H9 (cell line): Measurements from ENCODE around the gene PTGER2. TPM values are rescaled to one million over a fixed set of nuclear protein-coding genes. Genes with fewer than 3 reads are reported as not detected.

Experiments
- DNase-seq: peaks from one replicate; pipeline ENCODE4 v3.0.0-alpha.2; 2017
- H2AFZ ChIP-seq: one replicate; pipeline ENCODE4 v1.6.1; 2013; ENCODE audit warnings: mild to moderate bottlenecking, low read length, control low read depth, moderate library complexity
- H2AK5ac ChIP-seq: 2 replicates; pipeline ENCODE4 v1.6.1; 2013; ENCODE audit warnings: low read length, control low read depth, mixed read lengths; ENCODE audit not compliant: insufficient read length
- H2BK120ac ChIP-seq: one replicate; pipeline ENCODE4 v1.6.1; 2013; ENCODE audit warnings: low read depth, mild to moderate bottlenecking, low read length, control low read depth, inconsistent platforms; ENCODE audit not compliant: poor library complexity, severe bottlenecking
- H2BK12ac ChIP-seq: 2 replicates; pipeline ENCODE4 v1.6.1; 2013; ENCODE audit warnings: low read length, control low read depth, mixed read lengths, low read depth; ENCODE audit not compliant: insufficient read length
- H2BK15ac ChIP-seq: 2 replicates; pipeline ENCODE4 v1.6.1; 2013; ENCODE audit warnings: low read depth, low read length, control low read depth
- H2BK20ac ChIP-seq: one replicate; pipeline ENCODE4 v1.6.1; 2013; ENCODE audit warnings: low read depth, mild to moderate bottlenecking, low read length, control low read depth, inconsistent platforms; ENCODE audit not compliant: poor library complexity, severe bottlenecking
- H2BK5ac ChIP-seq: 2 replicates; pipeline ENCODE4 v1.6.1; 2013; ENCODE audit warnings: low read length, control low read depth, mixed read lengths; ENCODE audit not compliant: insufficient read length
- H3K14ac ChIP-seq: 2 replicates; pipeline ENCODE4 v1.6.1; 2013; ENCODE audit warnings: low read length, control low read depth; ENCODE audit not compliant: insufficient read depth
- H3K18ac ChIP-seq: 2 replicates; pipeline ENCODE4 v1.6.1; 2013; ENCODE audit warnings: low read depth, mild to moderate bottlenecking, mixed read lengths, low read length, control low read depth; ENCODE audit not compliant: insufficient read length
- H3K23ac ChIP-seq: 2 replicates; pipeline ENCODE4 v1.6.1; 2013; ENCODE audit warnings: low read length, control low read depth, mixed read lengths, low read depth; ENCODE audit not compliant: insufficient read length
- H3K23me2 ChIP-seq: 2 replicates; pipeline ENCODE4 v1.6.1; 2013; ENCODE audit warnings: low read depth, mild to moderate bottlenecking, mixed read lengths, low read length, control low read depth; ENCODE audit not compliant: insufficient read length, poor library complexity, severe bottlenecking
- H3K27ac ChIP-seq: 2 replicates; pipeline ENCODE4 v1.5.1; 2013; ENCODE audit warnings: low read length, control low read depth, mixed read lengths, low read depth; ENCODE audit not compliant: insufficient read length
- H3K27me3 ChIP-seq: 2 replicates; pipeline ENCODE4 v1.6.1; 2013; ENCODE audit warnings: low read length, control low read depth, inconsistent platforms; ENCODE audit not compliant: insufficient read depth
- H3K4ac ChIP-seq: 2 replicates; pipeline ENCODE4 v1.6.1; 2013; ENCODE audit warnings: low read depth, mild to moderate bottlenecking, control low read depth, inconsistent platforms, low read length, moderate library complexity
- H3K4me1 ChIP-seq: 2 replicates; pipeline ENCODE4 v1.6.1; 2013; ENCODE audit warnings: low read length, control low read depth, inconsistent platforms; ENCODE audit not compliant: insufficient read depth
- H3K4me2 ChIP-seq: 2 replicates; pipeline ENCODE4 v1.6.1; 2013; ENCODE audit warnings: low read length, control low read depth, mixed read lengths; ENCODE audit not compliant: insufficient read length, insufficient read depth
- H3K56ac ChIP-seq: 2 replicates; pipeline ENCODE4 v1.6.1; 2013; ENCODE audit warnings: low read depth, mild to moderate bottlenecking, mixed read lengths, low read length, control low read depth; ENCODE audit not compliant: insufficient read length
- H3K79me1 ChIP-seq: 2 replicates; pipeline ENCODE4 v1.6.1; 2013; ENCODE audit warnings: low read depth, mild to moderate bottlenecking, moderate library complexity, low read length, control low read depth, inconsistent platforms; ENCODE audit not compliant: insufficient read depth, poor library complexity, severe bottlenecking
- H3K79me2 ChIP-seq: 2 replicates; pipeline ENCODE4 v1.6.1; 2013; ENCODE audit warnings: low read length, control low read depth, inconsistent platforms; ENCODE audit not compliant: insufficient read depth
- H3K9ac ChIP-seq: 2 replicates; pipeline ENCODE4 v1.6.1; 2013; ENCODE audit warnings: low read length, control low read depth, mixed read lengths; ENCODE audit not compliant: insufficient read length; ENCODE audit errors: extremely low read depth
- H3K9me3 ChIP-seq: one replicate; pipeline ENCODE4 v1.6.1; 2013; ENCODE audit warnings: low read depth, low read length, inconsistent platforms; ENCODE audit not compliant: control insufficient read depth
- H3T11ph ChIP-seq: one replicate; pipeline ENCODE4 v1.6.1; 2013; ENCODE audit warnings: mild to moderate bottlenecking, low read length, control low read depth, inconsistent platforms
- H4K20me1 ChIP-seq: one replicate; pipeline ENCODE4 v1.6.1; 2013; ENCODE audit not compliant: control insufficient read depth, insufficient read length, insufficient read depth
- H4K5ac ChIP-seq: 2 replicates; pipeline ENCODE4 v1.6.1; 2013; ENCODE audit warnings: low read depth, mild to moderate bottlenecking, mixed read lengths, low read length, control low read depth; ENCODE audit not compliant: insufficient read length
- H4K8ac ChIP-seq: replicated peaks from 2 replicates; pipeline ENCODE4 v1.6.1; 2013; ENCODE audit warnings: low read length, control low read depth, mixed read lengths, low read depth; ENCODE audit not compliant: insufficient read length
- H4K91ac ChIP-seq: 2 replicates; pipeline ENCODE4 v1.6.1; 2013; ENCODE audit warnings: low read depth, mild to moderate bottlenecking, moderate library complexity, mixed read lengths, low read length, control low read depth; ENCODE audit not compliant: insufficient read length
- H3K27ac Mint-ChIP-seq, 3 experiments: 2 replicates in 2 of 3; 3 replicates in 1 of 3; pipeline ENCODE4 v1.8.0; 2020 to 2021; ENCODE audit warnings: mixed read lengths in 3 of 3, mild to moderate bottlenecking in 1 of 3, moderate library complexity in 1 of 3
- H3K27me3 Mint-ChIP-seq: 2 replicates; pipeline ENCODE4 v1.8.0; 2021; ENCODE audit warnings: low read depth, mild to moderate bottlenecking, moderate library complexity, mixed read lengths
- H3K36me3 Mint-ChIP-seq, 3 experiments: 2 replicates in 2 of 3; 3 replicates in 1 of 3; pipeline ENCODE4 v1.8.0; 2020 to 2021; ENCODE audit warnings: low read depth in 3 of 3, mixed read lengths in 3 of 3; ENCODE audit not compliant: insufficient read depth in 1 of 3
- H3K4me1 Mint-ChIP-seq, 2 experiments: 2 replicates each; pipeline ENCODE4 v1.8.0; 2020; ENCODE audit warnings: mixed read lengths in 2 of 2
- H3K4me3 Mint-ChIP-seq, 2 experiments: 2 replicates in 1 of 2; 3 replicates in 1 of 2; pipeline ENCODE4 v1.8.0; 2020 to 2021; ENCODE audit warnings: mild to moderate bottlenecking in 2 of 2, mixed read lengths in 2 of 2, moderate library complexity in 1 of 2
- H3K9me3 Mint-ChIP-seq, 2 experiments: 2 replicates in 1 of 2; 3 replicates in 1 of 2; pipeline ENCODE4 v1.8.0; 2020; ENCODE audit warnings: mild to moderate bottlenecking in 2 of 2, mixed read lengths in 2 of 2, moderate library complexity in 1 of 2
- CTCF ChIP-seq: fragments of 200-600 bp; sonication (generic); conservative IDR thresholded peaks from 3 replicates; pipeline ENCODE4 v1.8.0; 2021; ENCODE audit warnings: antibody characterized with exemption, mild to moderate bottlenecking
- WGBS: extraction: QIAGEN DNeasy Blood & Tissue Kit; methylation state at CpG from one replicate; pipeline ENCODE4 v1.1.7; 2013; ENCODE audit warnings: missing lambda C conversion rate, low lambda C conversion rate, mixed read lengths; ENCODE audit not compliant: insufficient read length; ENCODE audit errors: extremely low coverage; 5-methylcytosine and 5-hydroxymethylcytosine counted together
- total RNA-seq: library from RNA; stranded (reverse); gene quantifications from 2 replicates; pipeline ENCODE4 v1.2.1, GENCODE V29; 2021

The PTGER2 gene
- total RNA-seq, 1 experiment from 2014 or later: 1.0 TPM

- Histone ChIP-seq H3K79me2 (no peaks in the 10 kb centered on the region), H3K4me1 (no peaks in the 10 kb centered on the region), H4K91ac (no peak overlapping the region), H3K14ac (no peak overlapping the region), H3K18ac (no peak overlapping the region), H3T11ph (no peak overlapping the region), H3K9me3 (no peaks in the 10 kb centered on the region), H2BK12ac (no peak overlapping the region), H2AK5ac (no peak overlapping the region), H3K27ac (no peak overlapping the region), H3K4me2 (no peak overlapping the region), H2BK20ac (no peak overlapping the region), H2BK15ac (no peak overlapping the region), H3K79me1 (no peaks in the 10 kb centered on the region), H3K27me3 (no peaks in the 10 kb centered on the region), H3K23ac (no peak overlapping the region), H3K23me2 (no peaks in the 10 kb centered on the region), H4K20me1 (no peaks in the 10 kb centered on the region), H2BK120ac (no peak overlapping the region), H3K56ac (no peak overlapping the region), H3K4ac (no peak overlapping the region), H2BK5ac (no peak overlapping the region), H3K9ac (no peak overlapping the region), H4K5ac (no peak overlapping the region), H2AFZ (no peak overlapping the region), H4K8ac (no peak overlapping the region)
- Mint-ChIP-seq H3K4me1 (no peaks in the 10 kb centered on the region), H3K27me3 (no peaks in the 10 kb centered on the region), H3K27ac (no peak overlapping the region), H3K36me3 (no peaks in the 10 kb centered on the region), H3K9me3 (no peaks in the 10 kb centered on the region), H3K4me3 (no peak overlapping the region)
- no peak for TF ChIP-seq CTCF
- no CpG with 5 or more reads among the region's 2 CpGs for WGBS
- no peak for DNase-seq
These were observed 17.7 kb upstream of the PTGER2 start for GRCh38 chr14:52296378-52296777.
